Naive thymus-derived CD8-positive, alpha-beta T cell (primary cell): ENCODE measurements around the gene CDC14C. TPM values are rescaled to one million over a fixed set of nuclear protein-coding genes. Genes with fewer than 3 reads are reported as not detected.
"Not testable (repeated sequence)": the region's sequence is repeated elsewhere in the genome, so short reads cannot be mapped to it uniquely, and the experiment has no call there.

Source experiments
- ATAC-seq, 2 donors: fragments of 150-1000 bp; cut with Tn5 transposase in 1 of 2; sonication (Bioruptor Pico), chemical (Tn5 transposase) in 1 of 2; 1 replicate in 1 of 2; 2 replicates in 1 of 2; pipeline ENCODE4 v1.10.0; 2021; ENCODE audit warnings: mild to moderate bottlenecking in 2 of 2, moderate library complexity in 2 of 2
- POLR2A ChIA-PET: fragments of 350-600 bp; sonication (Branson Sonifier 250); formaldehyde crosslinking; loops from one replicate; lab custom pipeline; 2021; ENCODE audit warnings: antibody characterized with exemption; lab: Charles Lee
- DNase-seq, 10 donors: peaks; one replicate each; pipeline versions ENCODE4 v3.0.0 to v3.0.0-alpha.2; 2020 to 2022
- H3K27ac Mint-ChIP-seq, 10 donors: one replicate each; pipeline ENCODE4 v1.8.0; 2020 to 2022; ENCODE audit warnings: mild to moderate bottlenecking in 10 of 10, mixed read lengths in 10 of 10, moderate library complexity in 4 of 10, inconsistent platforms in 1 of 10
- H3K27me3 Mint-ChIP-seq, 5 donors: one replicate each; pipeline ENCODE4 v1.8.0; 2021 to 2022; ENCODE audit warnings: mixed read lengths in 5 of 5
- H3K36me3 Mint-ChIP-seq, 3 donors: one replicate each; pipeline ENCODE4 v1.8.0; 2020 to 2022; ENCODE audit warnings: mixed read lengths in 3 of 3, mild to moderate bottlenecking in 2 of 3, inconsistent platforms in 1 of 3
- H3K4me1 Mint-ChIP-seq, 4 donors: one replicate each; pipeline ENCODE4 v1.8.0; 2021 to 2022; ENCODE audit warnings: mixed read lengths in 4 of 4
- H3K4me3 Mint-ChIP-seq, 10 donors: one replicate each; pipeline ENCODE4 v1.8.0; 2020 to 2022; ENCODE audit warnings: mild to moderate bottlenecking in 10 of 10, mixed read lengths in 10 of 10, moderate library complexity in 6 of 10, inconsistent platforms in 1 of 10
- H3K9me3 Mint-ChIP-seq, 9 donors: one replicate each; pipeline ENCODE4 v1.8.0; 2020 to 2022; ENCODE audit warnings: mixed read lengths in 9 of 9, mild to moderate bottlenecking in 3 of 9, inconsistent platforms in 1 of 9, moderate library complexity in 1 of 9
- polyA plus RNA-seq, 3 donors: library from polyadenylated mRNA; unstranded; fragments of 300-500 nt; fragmentation: Illumina TruSeq; gene quantifications; one replicate each; pipeline ENCODE4 v1.2.3, GENCODE V29; 2021
- total RNA-seq, 8 experiments: library from RNA in 2 of 8; stranded (reverse) in 2 of 8; gene quantifications; one replicate each; pipeline ENCODE4 v1.2.3 and lab custom pipeline; 2021 to 2026

CDC14C gene
- total RNA-seq (not detected), polyA plus RNA-seq (not detected), total RNA-seq (lab: John Stamatoyannopoulos, UW) (0 to 0.06 (median 0) reads per million in 6 experiments)

DNA sequence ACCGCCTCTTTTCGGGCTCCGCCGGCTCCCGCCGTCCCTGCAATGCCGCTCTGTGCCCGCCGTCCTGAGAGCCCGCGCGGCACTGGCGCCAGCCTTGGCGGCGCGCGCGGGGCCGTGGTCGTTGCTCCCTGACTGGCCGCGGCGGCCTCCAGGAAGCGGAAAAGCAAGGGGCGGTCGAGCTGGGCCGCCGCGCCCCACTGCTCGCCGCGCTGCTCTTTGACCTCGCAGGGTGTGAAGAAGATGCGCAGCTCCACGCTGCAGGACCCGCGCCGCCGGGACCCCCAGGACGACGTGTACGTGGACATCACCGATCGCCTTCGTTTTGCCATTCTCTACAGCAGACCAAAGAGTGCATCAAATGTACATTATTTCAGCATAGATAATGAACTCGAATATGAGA, at the start of gene CDC14C:
Gene CDC14C (plus strand): TSS at position 115 of the 400 bp plus-strand sequence. CDS start 126 bp downstream, at position 241.
- no peaks in the 10 kb centered on the region for H3K4me1 Mint-ChIP-seq
- no peak within 1 kb of the TSS for H3K27ac Mint-ChIP-seq
- no peaks in the 10 kb centered on the region for H3K36me3 Mint-ChIP-seq
- peaks cover 0 to 5% (median 0%) of the 10 kb centered on the region in 9 donors for H3K9me3 Mint-ChIP-seq
- no peaks in the 10 kb centered on the region for H3K27me3 Mint-ChIP-seq
- no peak for DNase-seq
- H3K4me3 Mint-ChIP-seq = no peak within 1 kb of the TSS
- no peak for ATAC-seq
- POLR2A ChIA-PET = no interaction called here

DNA sequence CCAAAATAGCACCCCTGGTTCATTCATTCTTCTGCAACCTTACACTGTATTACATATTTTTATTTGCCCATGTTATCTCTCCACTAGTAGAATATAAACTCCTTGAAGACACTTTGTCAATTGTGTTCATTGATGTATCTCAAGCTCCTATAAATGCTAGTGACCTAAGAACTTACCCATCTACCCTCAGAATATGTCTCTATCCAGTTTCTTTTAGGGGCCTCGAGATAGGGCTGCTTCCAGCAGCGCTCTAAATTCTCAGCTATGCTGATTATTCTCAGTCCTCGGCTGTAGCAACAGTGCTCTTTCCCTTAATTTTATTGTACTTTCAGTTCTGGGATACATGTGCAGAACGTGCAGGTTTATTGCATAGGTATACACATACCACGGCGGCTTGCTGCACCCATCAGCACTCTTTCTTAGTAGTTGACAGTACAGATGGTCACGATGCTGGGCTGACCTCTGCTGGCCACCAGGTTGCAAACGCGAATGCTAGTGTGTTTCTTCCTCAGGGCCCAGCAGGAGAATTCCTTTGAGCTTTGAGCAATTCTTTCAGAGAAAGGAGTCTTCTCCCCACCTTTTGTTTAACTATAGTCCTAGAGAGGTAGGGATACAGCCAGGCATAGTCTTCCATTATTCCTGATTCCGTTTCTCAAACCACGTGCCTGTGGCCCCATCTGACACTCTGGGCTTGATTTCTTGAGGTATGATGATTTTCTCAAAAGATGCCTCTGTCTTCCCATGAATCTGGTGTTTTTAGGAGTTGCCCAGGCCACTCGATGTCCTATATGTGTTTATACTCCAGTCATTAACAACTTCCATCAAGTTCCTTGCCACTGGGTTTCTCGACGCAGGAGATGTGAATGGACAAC, 49.1 kb upstream of the CDC14C start:
- Mint-ChIP-seq H3K36me3 (no peaks in the 10 kb centered on the region), H3K4me1 (no peaks in the 10 kb centered on the region), H3K27me3 (peaks cover 0 to 3% (median 0%) of the 10 kb centered on the region in 5 donors), H3K9me3 (peaks cover 0 to 4% (median 0%) of the 10 kb centered on the region in 9 donors), H3K27ac (no peak overlapping the region), H3K4me3 (no peak overlapping the region)
- DNase-seq (no peak), ATAC-seq (no peak)
- POLR2A ChIA-PET = no interaction called here

DNA sequence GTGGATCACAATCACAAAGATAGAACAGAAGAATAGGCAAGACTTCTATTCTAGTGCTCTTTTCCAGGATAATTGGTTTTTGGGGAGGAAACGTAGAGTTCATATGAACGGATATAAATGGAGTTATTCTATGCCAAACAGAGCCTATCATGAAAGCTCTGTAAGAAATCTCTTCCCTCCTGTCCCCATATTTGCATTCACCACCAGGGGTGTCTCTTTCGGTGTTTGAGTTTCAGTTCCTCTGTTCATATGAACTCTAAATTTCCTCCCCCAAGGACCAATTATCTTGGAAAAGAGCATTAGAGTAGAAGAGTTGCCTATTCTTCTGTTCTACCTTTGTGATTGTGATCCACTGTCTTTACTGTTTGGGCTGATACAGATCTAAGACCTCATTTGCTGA, 48.3 kb upstream of the CDC14C start:
- POLR2A ChIA-PET = no interaction called here
- H3K9me3 Mint-ChIP-seq = peaks cover 0 to 4% (median 0%) of the 10 kb centered on the region in 9 donors
- DNase-seq (no peak), ATAC-seq (no peak)
- H3K27me3 Mint-ChIP-seq = peaks cover 0 to 3% (median 0%) of the 10 kb centered on the region in 5 donors
- no peak overlapping the region for H3K27ac Mint-ChIP-seq
- no peaks in the 10 kb centered on the region for H3K4me1 Mint-ChIP-seq
- no peaks in the 10 kb centered on the region for H3K36me3 Mint-ChIP-seq
- H3K4me3 Mint-ChIP-seq = no peak overlapping the region

DNA sequence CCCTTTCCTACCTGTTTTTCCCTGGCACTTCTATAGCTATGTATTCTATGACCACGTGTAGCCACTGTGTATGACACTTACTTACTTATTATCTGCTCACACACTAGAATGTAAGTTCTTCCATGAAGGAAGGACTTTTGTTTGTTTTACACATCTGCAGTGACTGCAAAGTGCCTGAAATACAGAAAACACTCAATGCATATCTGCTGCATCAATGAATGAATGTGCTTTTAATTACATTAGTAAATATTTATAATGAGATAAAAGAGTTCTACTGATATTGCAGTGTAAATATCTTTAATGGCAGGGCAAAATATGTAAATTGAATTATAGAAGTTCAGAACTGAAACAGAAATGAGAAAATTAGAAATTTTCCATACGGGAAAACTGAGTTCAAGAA, 43.5 kb upstream of the CDC14C start:
- H3K36me3 Mint-ChIP-seq = no peaks in the 10 kb centered on the region
- peaks cover 0 to 18% (median 1%) of the 10 kb centered on the region in 9 donors for H3K9me3 Mint-ChIP-seq
- no peaks in the 10 kb centered on the region for H3K27me3 Mint-ChIP-seq
- DNase-seq = no peak
- POLR2A ChIA-PET = no interaction called here
- no peak for ATAC-seq
- H3K4me3 Mint-ChIP-seq = no peak overlapping the region
- H3K4me1 Mint-ChIP-seq = no peaks in the 10 kb centered on the region
- no peak overlapping the region for H3K27ac Mint-ChIP-seq

DNA sequence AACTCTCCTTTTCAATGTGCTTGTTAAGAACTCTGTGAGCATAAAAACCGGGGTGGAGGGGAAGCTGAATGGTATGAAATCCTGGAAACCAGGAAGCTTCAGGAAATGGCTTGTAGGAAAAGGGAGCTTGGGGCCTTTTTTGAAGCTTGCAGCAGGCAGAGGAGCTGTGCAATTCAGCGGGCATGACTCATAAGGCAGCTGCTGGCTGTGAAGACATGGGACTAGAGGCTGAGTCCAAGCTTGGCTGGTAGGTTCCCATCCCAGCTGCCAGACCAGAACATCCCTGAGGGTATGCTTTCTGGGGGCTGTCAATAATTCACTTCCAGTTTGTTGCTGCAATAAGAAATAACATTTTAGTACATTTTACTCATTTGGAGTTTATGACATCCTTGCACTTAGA, 36.8 kb upstream of the CDC14C start:
- H3K27me3 Mint-ChIP-seq = no peaks in the 10 kb centered on the region
- no peak overlapping the region for H3K27ac Mint-ChIP-seq
- ATAC-seq = no peak
- H3K36me3 Mint-ChIP-seq = no peaks in the 10 kb centered on the region
- no peak for DNase-seq
- H3K4me3 Mint-ChIP-seq = no peak overlapping the region
- POLR2A ChIA-PET = no interaction called here
- no peaks in the 10 kb centered on the region for H3K4me1 Mint-ChIP-seq
- H3K9me3 Mint-ChIP-seq = peaks cover 0 to 38% (median 18%) of the 10 kb centered on the region in 9 donors

DNA sequence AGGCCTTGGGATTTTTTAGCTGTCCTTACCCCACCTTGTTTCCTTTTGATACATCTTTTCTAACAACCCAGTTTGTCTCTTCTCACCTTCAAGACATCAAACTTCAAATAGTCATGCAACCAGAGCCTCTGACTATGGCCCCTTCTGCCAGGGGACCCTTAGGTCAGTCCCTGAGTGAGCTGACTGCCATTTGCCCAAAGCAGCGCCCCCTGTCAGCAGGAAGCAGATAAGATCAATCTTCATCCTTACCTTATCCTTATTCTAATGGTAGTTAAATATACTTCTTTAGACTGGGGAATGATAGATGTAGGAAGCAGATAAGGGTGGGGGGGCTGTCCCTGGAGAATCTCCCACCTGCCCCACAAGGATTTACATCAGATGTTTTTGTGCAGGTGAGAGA, 29.8 kb upstream of the CDC14C start:
- Mint-ChIP-seq H3K27me3 (peaks cover 0 to 2% (median 0%) of the 10 kb centered on the region in 5 donors), H3K9me3 (peaks cover 0 to 34% (median 8%) of the 10 kb centered on the region in 9 donors), H3K36me3 (no peaks in the 10 kb centered on the region), H3K4me1 (no peaks in the 10 kb centered on the region), H3K4me3 (no peak overlapping the region), H3K27ac (no peak overlapping the region)
- DNase-seq (no peak), ATAC-seq (no peak)
- POLR2A ChIA-PET = no interaction called here

DNA sequence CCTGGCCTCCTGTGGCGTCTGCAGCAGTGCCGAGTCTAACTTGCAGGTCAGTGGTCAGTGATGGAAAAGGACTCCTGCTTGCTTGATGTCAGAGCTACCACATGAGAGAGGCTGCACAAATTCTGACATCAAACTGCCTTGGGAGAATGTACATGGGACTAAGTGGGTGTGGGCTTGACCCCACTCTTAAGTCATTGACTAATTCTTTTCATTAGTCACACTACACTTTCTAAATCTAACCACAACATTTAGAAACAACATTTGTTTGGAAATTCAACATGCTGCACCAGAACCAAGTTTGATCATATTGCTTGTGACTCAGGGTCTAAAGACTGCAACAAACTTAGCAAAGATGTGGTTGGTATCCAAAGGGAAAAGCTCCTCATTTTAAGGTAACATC, 24.4 kb upstream of the CDC14C start:
- H3K4me1 Mint-ChIP-seq = no peaks in the 10 kb centered on the region
- DNase-seq (no peak), ATAC-seq (no peak)
- H3K4me3 Mint-ChIP-seq = no peak overlapping the region
- H3K27ac Mint-ChIP-seq = no peak overlapping the region
- no peaks in the 10 kb centered on the region for H3K36me3 Mint-ChIP-seq
- H3K9me3 Mint-ChIP-seq = peaks cover 0 to 10% (median under 1%) of the 10 kb centered on the region in 9 donors
- H3K27me3 Mint-ChIP-seq = peaks cover 0 to 2% (median 0%) of the 10 kb centered on the region in 5 donors
- POLR2A ChIA-PET = no interaction called here

DNA sequence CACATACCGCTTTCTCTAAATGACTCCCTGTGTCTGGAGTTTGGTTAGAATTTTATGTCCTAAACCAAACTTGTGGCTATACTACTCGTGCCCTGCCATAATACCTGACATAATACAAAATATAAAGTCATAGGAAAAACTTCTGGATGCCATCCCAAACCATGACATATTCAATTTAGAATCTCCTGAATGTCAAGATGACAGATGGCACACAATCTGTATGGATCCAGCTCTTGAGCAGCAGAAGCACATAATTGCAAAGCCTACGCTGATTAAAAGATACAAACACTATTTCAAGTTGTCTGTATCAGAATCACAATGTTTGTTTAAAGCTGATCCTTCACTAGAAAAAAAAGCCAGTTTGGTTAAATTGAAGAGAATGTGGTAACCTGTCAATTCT, 22.4 kb upstream of the CDC14C start:
- DNase-seq (no peak), ATAC-seq (no peak)
- H3K4me1 Mint-ChIP-seq = no peaks in the 10 kb centered on the region
- H3K9me3 Mint-ChIP-seq = peaks cover 0 to 14% (median 0%) of the 10 kb centered on the region in 9 donors
- POLR2A ChIA-PET = no interaction called here
- H3K36me3 Mint-ChIP-seq = no peaks in the 10 kb centered on the region
- H3K4me3 Mint-ChIP-seq = no peak overlapping the region
- peaks cover 0 to 2% (median 0%) of the 10 kb centered on the region in 5 donors for H3K27me3 Mint-ChIP-seq
- no peak overlapping the region for H3K27ac Mint-ChIP-seq

DNA sequence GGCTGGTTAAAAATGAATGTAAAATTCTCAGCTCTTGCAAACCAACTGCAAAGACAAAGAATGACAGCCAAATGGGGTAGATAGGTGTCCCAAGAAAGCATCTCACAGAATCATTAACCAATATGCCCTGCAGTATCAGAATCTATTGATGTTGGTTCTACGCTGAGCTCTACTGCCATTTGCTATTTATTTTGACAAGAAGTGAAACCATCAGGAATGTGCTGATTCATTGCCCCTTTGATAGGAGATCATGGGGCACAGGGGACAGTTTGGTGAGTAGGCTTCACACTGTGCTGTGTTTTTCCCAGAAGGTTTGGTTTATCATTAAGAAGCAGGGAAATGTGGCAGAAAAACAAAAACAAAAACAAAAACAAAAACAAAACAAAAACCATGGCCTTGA, 19.4 kb upstream of the CDC14C start:
- Mint-ChIP-seq H3K36me3 (peaks cover 0 to 5% (median 0%) of the 10 kb centered on the region in 3 donors), H3K4me3 (no peak overlapping the region), H3K4me1 (no peaks in the 10 kb centered on the region), H3K9me3 (peaks cover 0 to 24% (median 7%) of the 10 kb centered on the region in 9 donors), H3K27ac (no peak overlapping the region), H3K27me3 (no peaks in the 10 kb centered on the region)
- DNase-seq = no peak
- no peak for ATAC-seq
- POLR2A ChIA-PET = no interaction called here

DNA sequence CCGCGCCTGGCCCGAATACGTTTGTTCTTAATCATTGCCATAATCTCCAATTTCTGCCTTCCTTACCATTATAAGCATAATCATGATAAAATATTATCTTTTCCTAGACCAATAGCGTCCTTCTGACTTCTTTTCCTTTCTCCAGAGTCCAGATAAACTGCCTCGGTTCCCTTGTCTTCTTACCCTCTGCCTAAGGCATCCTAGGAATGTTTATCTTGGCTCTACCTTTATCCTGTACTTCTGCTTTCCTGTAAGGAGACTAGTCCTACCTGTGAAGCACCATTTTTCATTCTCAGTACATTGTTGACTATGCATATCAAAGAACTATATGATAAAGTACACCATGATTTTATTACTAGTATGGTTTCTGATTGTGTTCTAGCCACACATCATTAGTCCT, 18.7 kb upstream of the CDC14C start:
- H3K4me1 Mint-ChIP-seq, H3K36me3 Mint-ChIP-seq, H3K27me3 Mint-ChIP-seq, POLR2A ChIA-PET, ATAC-seq, H3K4me3 Mint-ChIP-seq, DNase-seq, H3K27ac Mint-ChIP-seq: not testable (repeated sequence)
- H3K9me3 Mint-ChIP-seq = peaks cover 0 to 24% (median 8%) of the 10 kb centered on the region in 9 donors

DNA sequence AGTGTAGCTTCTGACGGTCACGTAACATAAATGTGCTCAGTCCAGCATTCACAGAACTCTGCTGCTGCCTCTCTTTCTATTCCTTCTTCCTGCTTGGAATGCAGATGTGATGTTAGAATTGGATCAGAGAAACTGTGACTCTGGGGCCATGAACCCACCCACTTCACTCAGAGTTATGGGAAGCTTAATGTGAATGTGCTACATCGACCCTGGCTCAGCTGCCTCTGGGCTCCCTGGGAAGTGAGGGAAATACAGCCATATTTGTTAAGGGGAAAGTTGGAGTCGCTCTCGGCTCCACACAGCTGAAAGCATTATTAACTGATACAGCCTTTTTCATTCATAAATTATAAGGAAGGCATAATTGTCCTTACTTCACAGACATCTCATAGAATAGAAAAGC, 14.5 kb upstream of the CDC14C start:
- peaks cover 0 to 31% (median 13%) of the 10 kb centered on the region in 9 donors for H3K9me3 Mint-ChIP-seq
- POLR2A ChIA-PET, H3K4me3 Mint-ChIP-seq, H3K27me3 Mint-ChIP-seq, ATAC-seq, DNase-seq, H3K27ac Mint-ChIP-seq, H3K4me1 Mint-ChIP-seq: not testable (repeated sequence)
- H3K36me3 Mint-ChIP-seq = peaks cover 0 to 14% (median 0%) of the 10 kb centered on the region in 3 donors

DNA sequence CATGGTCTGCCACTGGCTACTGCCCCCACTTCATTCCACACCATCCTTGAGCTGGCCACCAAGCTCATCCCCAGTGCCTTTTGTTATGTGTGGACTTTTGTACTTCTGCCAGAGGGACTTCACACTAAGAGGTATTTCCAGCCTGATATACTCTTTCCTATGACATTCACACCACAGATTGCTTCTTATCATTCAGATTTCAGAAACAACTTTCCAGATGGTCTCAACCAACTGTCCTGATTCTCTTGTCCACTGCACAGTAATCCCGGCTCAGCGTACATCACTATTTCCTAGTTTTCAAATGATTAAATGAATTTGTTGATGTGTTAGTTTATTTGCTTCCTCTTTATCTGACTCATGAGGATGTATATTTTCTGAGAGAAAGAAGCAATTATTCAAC, 7.1 kb downstream of the CDC14C start:
- H3K36me3 Mint-ChIP-seq = no peaks in the 10 kb centered on the region
- peaks cover 0 to 8% (median 0%) of the 10 kb centered on the region in 5 donors for H3K27me3 Mint-ChIP-seq
- no peak for DNase-seq
- no peak overlapping the region for H3K27ac Mint-ChIP-seq
- ATAC-seq = no peak
- peaks cover 0 to 13% (median 0%) of the 10 kb centered on the region in 9 donors for H3K9me3 Mint-ChIP-seq
- no peaks in the 10 kb centered on the region for H3K4me1 Mint-ChIP-seq
- POLR2A ChIA-PET = no interaction called here
- no peak overlapping the region for H3K4me3 Mint-ChIP-seq

DNA sequence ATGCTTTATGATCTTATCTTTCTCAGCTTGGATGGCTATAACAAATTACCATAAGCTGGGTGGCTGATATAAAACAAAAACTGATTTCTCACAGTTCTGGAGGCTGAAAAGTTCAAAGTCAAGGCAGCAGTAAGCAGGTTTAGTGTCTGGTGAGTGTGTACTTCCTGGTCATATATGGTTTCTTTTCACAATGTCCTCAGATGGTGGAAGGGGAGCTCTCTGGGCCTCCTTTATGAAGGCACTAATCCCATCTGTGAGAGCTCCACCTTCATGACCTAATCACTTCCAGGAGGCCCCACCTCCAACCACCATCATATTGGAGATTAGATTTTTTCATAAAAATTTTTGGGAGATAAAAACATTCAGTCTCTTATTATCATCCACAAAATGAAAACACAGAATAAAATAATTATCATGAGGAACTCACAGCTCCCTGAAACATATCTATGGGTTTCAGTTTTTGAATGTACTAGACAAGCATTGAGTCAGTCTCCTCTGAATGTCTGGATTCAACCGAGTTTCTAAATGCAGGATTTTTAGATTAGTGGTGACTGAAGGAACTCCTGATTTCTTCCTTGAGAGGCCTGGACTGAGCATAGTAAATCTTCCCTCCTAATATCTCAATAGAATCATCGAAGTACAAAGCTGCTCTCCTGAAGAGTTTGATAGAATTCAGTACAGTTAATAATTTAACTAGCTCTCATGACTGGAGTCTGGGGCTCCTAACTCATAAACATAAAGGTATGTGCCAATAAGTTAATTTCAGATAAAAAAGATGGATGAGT, 8.0 kb downstream of the CDC14C start:
- DNase-seq (no peak), ATAC-seq (no peak)
- H3K4me1 Mint-ChIP-seq = no peaks in the 10 kb centered on the region
- H3K27ac Mint-ChIP-seq = no peak overlapping the region
- peaks cover 0 to 16% (median 0%) of the 10 kb centered on the region in 9 donors for H3K9me3 Mint-ChIP-seq
- H3K27me3 Mint-ChIP-seq = peaks cover 0 to 8% (median 0%) of the 10 kb centered on the region in 5 donors
- no peak overlapping the region for H3K4me3 Mint-ChIP-seq
- POLR2A ChIA-PET = interaction anchor here (0.5 kb wide), 1 partner anchor 452 kb away, joined by 3 read pairs; no protein-coding TSS in a partner anchor
- no peaks in the 10 kb centered on the region for H3K36me3 Mint-ChIP-seq
